Measurements from ENCODE around the gene KIN.

GRCh38 chr10:7818295-7819120, 30.7 kb upstream of the KIN start, which contains the start of gene TAF3:
- TF ChIP-seq CTCF (IDR thresholded peaks at IDR 0.05; ENCODE audit: low read depth, low read length) (no peak), EZH2phosphoT487 (IDR thresholded peaks at IDR 0.05; ENCODE audit: low read depth) (no peak)
